ENCODE data around the gene COX17.

- TF ChIP-seq SUZ12 (IDR thresholded peaks at IDR 0.05) (no peak), FOXM1 (IDR thresholded peaks at IDR 0.05; ENCODE audit: borderline replicate concordance) (no peak), SP1 (IDR thresholded peaks at IDR 0.05) (no peak), BHLHE40 (IDR thresholded peaks at IDR 0.05; ENCODE audit: borderline replicate concordance) (no peak), HDGF (IDR thresholded peaks at IDR 0.05; ENCODE audit: borderline replicate concordance) (no peak), TARDBP (IDR thresholded peaks at IDR 0.05) (no peak), ZNF384 (IDR thresholded peaks at IDR 0.05) (no peak)
These were observed 23.9 kb upstream of the COX17 start for GRCh38 chr3:119700920-119701734.

Measured in HEK293T (cell line).